CD4-positive, alpha-beta T cell treated with Interleukin-17A for 1 hour (primary cell): ENCODE data around the gene RETREG1.
"Not testable (repeated sequence)": the region's sequence is repeated elsewhere in the genome, so short reads cannot be mapped to it uniquely, and the experiment has no call there.

ENCODE experiments used
- DNase-seq: peaks from one replicate; pipeline ENCODE4 v3.0.0-alpha.2; 2020

Gene RETREG1

DNA sequence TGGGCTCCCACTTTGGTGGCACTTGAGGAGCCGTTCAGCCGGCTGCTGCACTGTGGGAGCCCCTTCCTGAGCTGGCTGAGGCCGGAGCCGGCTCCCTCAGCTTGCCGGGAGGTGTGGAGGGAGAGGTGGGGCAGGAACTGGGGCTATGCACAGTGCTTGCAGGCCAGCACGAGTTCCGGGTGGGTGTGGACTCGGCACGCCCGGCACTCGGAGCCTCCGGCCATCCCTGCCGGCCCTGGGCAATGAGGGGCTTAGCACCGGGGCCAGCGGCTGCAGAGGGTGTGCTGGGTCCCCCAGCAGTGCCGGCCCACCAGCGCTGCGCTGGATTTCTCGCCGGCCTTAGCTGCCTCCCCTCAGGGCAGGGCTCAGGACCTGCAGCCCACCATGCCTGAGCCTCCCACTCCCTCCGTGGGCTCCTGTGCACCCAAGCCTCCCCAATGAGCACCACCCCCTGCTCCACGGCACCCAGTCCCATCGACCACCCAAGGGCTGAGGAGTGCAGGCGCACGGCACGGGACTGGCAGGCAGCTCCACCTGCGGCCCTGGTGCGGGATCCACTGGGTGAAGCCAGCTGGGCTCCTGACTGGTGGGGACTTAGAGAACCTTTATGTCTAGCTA is 180.6 kb downstream of the RETREG1 start:
- not testable (repeated sequence) for DNase-seq

DNA sequence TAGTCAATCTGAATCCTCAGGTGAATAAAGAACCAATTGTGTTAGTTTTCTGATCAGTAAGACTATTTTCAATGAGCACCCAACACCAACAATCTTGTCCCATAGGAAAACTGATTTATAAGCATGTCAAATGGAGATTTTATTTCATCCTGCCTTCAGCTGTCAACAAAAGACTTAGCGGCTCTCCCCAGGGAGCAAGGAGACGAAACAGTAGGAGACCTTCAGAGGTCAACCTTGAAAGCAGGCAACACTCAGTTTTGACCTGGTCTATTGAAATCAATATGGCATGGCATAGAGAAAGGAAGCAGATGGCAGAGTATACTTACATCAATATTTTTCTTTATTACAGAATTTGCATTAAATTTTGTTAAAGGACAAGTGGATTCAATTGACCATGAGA is 185.3 kb downstream of the RETREG1 start:
- DNase-seq = no peak

DNA sequence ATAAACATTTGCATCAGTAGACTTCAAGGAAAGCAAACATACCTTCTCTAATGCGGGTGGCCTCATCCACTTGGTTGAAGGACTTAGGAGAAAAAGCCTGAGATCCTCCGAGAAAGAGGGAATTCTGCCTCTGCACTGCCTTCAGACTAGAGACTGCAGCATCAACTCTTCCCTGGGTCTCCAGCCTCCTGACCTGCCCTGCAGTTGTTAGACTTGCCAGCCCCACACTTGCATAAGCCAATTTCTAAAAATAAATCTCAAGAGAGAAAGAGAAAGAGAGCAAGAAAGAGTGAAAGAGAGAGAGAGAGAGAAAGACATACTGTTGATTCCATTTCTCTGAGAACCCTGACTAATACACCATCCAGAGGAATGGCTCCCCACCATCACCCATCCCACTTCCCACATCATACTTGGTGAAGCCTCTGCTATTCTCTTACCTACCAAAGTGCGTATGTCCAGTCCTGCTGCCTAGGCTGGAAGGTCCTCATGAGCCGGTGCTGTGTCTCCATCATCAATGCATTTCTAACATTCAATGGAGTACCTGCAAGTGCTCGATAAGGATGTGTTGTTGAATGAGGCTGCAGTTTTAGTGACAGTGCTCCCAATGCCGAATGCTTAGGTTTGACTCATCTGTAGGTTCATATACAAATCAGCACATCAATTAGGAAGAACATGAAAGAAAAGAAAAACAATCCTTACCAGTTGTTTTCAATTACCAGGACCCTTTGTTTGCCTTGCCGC is 186.3 kb downstream of the RETREG1 start:
- DNase-seq = no peak

DNA sequence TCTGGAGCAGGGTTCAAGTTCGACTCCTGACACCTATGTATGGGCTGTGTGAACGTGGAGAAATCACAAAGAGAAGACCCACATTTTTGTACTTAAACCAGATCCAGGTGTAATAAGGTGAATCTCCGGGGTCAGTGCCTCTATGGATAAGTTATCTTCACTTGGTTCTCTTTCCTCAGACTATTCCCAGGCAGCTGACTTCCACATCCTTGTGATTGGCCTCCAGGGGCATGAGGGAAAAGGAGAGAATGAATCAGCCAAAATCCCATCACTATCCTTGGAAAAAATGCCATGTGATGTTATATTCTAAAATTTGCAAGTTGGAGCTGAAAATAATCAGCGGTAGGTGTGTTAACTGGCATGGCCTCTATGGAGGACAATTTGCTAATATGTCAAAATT is 188.4 kb downstream of the RETREG1 start:
- DNase-seq = no peak

DNA sequence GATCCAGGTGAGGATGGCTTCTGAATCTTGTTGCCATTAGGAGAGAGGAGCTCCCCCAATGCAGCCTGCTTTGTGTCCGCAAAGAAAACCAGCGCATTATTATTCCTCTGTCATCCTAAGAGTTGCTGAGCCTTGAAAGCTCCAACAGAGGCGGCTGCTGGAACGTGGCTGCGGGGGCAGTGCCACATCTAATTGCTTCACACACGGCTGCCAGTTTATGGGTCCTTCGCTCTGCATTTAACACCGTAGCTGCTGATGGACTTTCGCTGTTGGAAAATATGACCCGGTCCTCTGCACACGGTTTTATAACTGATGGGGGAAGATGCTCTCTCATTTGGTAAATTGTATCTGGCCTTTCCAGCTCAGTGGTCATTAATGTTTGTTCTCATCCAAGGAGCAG is 189.2 kb downstream of the RETREG1 start:
- no peak for DNase-seq
